Measurements from ENCODE around the gene TRPM6. TPM values are rescaled to one million over a fixed set of nuclear protein-coding genes. Genes with fewer than 3 reads are reported as not detected.

TRPM6 gene
- total RNA-seq, 1 donor from 2014 or later = 0.18 TPM

DNA sequence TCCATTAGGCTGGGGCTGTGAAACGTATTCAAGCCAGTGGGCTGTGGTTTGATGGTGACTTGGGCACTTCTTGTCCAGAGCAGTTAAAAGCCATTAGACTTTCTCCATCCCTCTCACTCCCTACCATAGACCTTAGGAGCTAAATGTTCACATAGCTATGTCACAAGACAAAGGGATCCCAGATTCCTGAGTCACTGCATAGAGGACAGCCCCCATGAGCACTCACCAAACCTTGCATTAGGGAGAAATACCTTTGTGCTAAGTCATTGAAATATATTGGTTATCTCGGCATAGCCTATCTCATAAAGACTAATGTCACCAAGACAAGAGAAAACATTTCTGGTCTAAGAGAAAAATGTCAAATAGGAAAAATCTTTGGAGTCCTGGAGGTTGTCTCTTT is 104.3 kb downstream of the TRPM6 start:
- Mint-ChIP-seq H3K27ac (no peak overlapping the region), H3K36me3 (no peaks in the 10 kb centered on the region), H3K27me3 (ENCODE audit: low read depth) (peaks cover 2% of the 10 kb centered on the region), H3K4me1 (no peaks in the 10 kb centered on the region), H3K4me3 (no peak overlapping the region), H3K9me3 (no peaks in the 10 kb centered on the region)
- DNase-seq (ENCODE audit: low spot score in 2 of 2, unreplicated experiment in 2 of 2) = no peak
- TF ChIP-seq, protein P1, sequence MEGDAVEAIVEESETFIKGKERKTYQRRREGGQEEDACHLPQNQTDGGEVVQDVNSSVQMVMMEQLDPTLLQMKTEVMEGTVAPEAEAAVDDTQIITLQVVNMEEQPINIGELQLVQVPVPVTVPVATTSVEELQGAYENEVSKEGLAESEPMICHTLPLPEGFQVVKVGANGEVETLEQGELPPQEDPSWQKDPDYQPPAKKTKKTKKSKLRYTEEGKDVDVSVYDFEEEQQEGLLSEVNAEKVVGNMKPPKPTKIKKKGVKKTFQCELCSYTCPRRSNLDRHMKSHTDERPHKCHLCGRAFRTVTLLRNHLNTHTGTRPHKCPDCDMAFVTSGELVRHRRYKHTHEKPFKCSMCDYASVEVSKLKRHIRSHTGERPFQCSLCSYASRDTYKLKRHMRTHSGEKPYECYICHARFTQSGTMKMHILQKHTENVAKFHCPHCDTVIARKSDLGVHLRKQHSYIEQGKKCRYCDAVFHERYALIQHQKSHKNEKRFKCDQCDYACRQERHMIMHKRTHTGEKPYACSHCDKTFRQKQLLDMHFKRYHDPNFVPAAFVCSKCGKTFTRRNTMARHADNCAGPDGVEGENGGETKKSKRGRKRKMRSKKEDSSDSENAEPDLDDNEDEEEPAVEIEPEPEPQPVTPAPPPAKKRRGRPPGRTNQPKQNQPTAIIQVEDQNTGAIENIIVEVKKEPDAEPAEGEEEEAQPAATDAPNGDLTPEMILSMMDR (IDR thresholded peaks at IDR 0.05; ENCODE audit: unreplicated experiment) = no peak

DNA sequence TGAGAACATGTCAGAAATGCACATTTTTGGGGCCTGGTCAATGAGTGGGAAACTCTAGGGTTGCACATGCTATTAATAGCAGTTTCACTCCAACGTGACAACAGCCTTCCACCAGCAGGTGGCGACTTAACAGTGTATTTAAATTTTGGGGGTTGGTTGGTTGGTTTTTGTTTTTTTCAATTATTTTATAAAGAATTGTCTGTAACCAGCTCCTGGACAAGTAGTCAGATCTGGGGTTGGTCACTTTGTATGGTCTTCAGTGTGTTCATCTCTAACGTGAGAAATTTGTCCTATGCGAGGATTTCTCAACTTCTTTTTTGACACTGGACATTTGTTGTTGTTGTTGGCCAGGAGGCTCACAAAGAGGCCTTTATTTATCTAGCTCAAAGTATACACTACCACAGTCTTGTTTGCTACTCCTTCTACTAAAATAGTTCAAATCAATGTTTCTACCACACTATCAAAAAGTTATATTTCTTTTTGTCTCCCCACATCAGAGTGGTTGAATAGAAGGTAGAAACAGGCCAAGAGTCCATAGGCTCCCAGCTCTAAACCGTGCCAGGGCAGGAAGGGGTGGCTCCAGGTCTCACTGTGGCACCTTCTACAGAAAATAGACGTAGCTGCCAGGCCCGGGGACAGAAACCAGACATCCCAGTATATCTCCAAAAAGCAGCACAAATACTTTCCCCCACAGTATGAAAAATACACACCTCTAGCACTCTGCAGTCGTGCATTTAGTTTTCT is 110.4 kb downstream of the TRPM6 start:
- Mint-ChIP-seq H3K27ac (no peak overlapping the region), H3K4me3 (no peak overlapping the region), H3K9me3 (no peaks in the 10 kb centered on the region), H3K36me3 (no peaks in the 10 kb centered on the region), H3K4me1 (peaks cover 2% of the 10 kb centered on the region), H3K27me3 (ENCODE audit: low read depth) (peaks cover 2% of the 10 kb centered on the region)
- DNase-seq (ENCODE audit: low spot score in 2 of 2, unreplicated experiment in 2 of 2) = peak; percentile 42 to 76
- TF ChIP-seq, protein P1 (IDR thresholded peaks at IDR 0.05; ENCODE audit: unreplicated experiment) = peak; percentile 93

DNA sequence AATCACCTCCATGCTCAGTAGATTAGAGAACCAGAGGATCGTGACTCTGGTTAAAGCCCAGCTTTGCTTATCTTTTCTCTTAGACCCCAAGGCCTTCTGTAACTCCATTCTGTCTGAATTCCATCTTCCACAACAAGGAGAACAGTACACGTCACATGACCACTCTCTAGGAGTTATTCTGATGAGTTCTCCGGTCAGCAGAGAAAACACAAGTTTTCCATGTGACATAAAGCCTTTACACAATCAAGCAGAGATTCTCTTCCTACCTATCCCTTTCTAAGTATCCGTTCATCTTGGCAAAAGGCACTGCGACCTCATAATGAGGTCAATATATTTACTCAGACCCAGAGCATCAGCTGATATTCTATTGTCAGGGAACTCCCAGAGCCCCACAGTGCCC is 112.3 kb downstream of the TRPM6 start:
- no peaks in the 10 kb centered on the region for H3K27me3 Mint-ChIP-seq (ENCODE audit: low read depth)

DNA sequence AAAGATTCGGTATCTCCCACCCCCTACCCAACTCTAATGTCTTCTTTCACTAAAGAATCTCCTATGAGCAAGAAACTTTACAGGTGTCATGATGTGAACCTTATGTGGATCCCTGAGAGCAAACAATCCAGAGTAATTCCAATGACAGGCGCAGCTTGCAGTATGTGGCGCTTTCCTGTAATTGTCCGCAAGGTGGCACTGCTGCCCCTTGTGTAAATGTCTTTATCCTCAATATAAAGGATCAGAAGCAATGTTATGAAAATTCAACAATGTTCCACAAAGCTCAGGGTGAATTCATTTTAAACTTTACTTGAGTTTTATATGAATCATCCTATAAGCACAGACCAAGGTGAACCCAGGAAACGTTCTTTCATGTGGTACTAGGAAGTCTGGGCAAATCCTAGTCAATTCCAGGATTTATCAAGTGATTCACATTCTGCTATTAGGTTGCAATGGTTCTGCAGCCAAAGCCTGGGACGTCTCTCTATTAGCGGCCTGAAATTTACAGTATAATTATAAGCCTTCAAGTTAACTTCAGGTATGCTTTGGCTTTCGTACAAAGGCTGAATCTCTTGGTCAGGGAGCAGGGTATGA is 113.7 kb downstream of the TRPM6 start:
- DNase-seq (ENCODE audit: low spot score in 2 of 2, unreplicated experiment in 2 of 2) = peak; percentile 35 to 79
- H3K27ac Mint-ChIP-seq = no peak overlapping the region
- peaks cover 4% of the 10 kb centered on the region for H3K9me3 Mint-ChIP-seq
- H3K4me1 Mint-ChIP-seq = peaks cover 2% of the 10 kb centered on the region
- no peak overlapping the region for H3K4me3 Mint-ChIP-seq
- TF ChIP-seq, protein P1 (IDR thresholded peaks at IDR 0.05; ENCODE audit: unreplicated experiment) = peak; percentile 83
- H3K27me3 Mint-ChIP-seq (ENCODE audit: low read depth) = peaks cover 2% of the 10 kb centered on the region
- no peaks in the 10 kb centered on the region for H3K36me3 Mint-ChIP-seq

More for the DNA sequence above, 112.3 kb downstream of the TRPM6 start:
- TF ChIP-seq, protein P1 (IDR thresholded peaks at IDR 0.05; ENCODE audit: unreplicated experiment) = no peak
- Mint-ChIP-seq H3K4me3 (no peak overlapping the region), H3K27ac (no peak overlapping the region), H3K4me1 (peaks cover 2% of the 10 kb centered on the region), H3K9me3 (peaks cover 4% of the 10 kb centered on the region), H3K36me3 (no peaks in the 10 kb centered on the region)
- no peak for DNase-seq (ENCODE audit: low spot score in 2 of 2, unreplicated experiment in 2 of 2)

DNA sequence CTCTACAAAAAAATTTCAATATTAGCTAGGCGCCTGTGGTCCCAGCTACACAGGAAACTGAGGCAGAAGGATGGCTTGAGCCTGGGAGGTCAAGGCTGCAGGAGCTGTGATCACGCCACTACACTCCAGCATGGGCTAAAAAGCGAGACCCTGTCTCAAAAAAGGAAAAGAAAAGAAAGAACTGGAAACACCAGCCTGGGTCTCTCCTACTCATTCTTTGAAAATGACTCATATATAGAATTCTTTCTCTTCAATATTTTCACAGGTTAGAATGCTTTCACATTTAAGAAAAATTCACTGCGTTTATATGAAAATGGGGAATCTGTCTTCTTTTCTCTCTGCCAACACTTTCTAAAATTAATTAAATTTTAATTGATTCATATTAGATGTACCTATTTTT is 115.6 kb downstream of the TRPM6 start:
- peak overlapping the region; percentile 22 for H3K27ac Mint-ChIP-seq
- H3K4me3 Mint-ChIP-seq = no peak overlapping the region
- peaks cover 10% of the 10 kb centered on the region for H3K27me3 Mint-ChIP-seq (ENCODE audit: low read depth)
- H3K36me3 Mint-ChIP-seq = no peaks in the 10 kb centered on the region
- peaks cover 2% of the 10 kb centered on the region for H3K4me1 Mint-ChIP-seq
- TF ChIP-seq, protein P1 (IDR thresholded peaks at IDR 0.05; ENCODE audit: unreplicated experiment) = no peak
- H3K9me3 Mint-ChIP-seq = peaks cover 4% of the 10 kb centered on the region
- DNase-seq (ENCODE audit: low spot score in 2 of 2, unreplicated experiment in 2 of 2) = no peak
